ENCODE results near the gene TRAPPC5.

The TRAPPC5 gene

GRCh38 chr19:7736148-7736547 is 55.5 kb downstream of the TRAPPC5 start:
- Histone ChIP-seq H3K9ac (ENCODE audit: low read length) (no peak overlapping the region), H3K4me1 (ENCODE audit: low read length) (no peaks in the 10 kb centered on the region), H3K4me2 (ENCODE audit: low read length) (no peak overlapping the region), H3K79me2 (ENCODE audit: low read length) (no peaks in the 10 kb centered on the region), H3K9me3 (ENCODE audit: insufficient read depth, low read length) (no peaks in the 10 kb centered on the region), H3K27ac (ENCODE audit: low read length) (no peak overlapping the region), H2AFZ (ENCODE audit: low read depth, low read length) (no peak overlapping the region), H3K36me3 (replicated peaks; ENCODE audit: low read depth, low read length) (no peaks in the 10 kb centered on the region), H4K20me1 (ENCODE audit: insufficient read depth, low read length) (peaks cover 4% of the 10 kb centered on the region; the same call in 1 of the 2 replicates), H3K4me3 (ENCODE audit: low read length) (no peak overlapping the region), H3K27me3 (ENCODE audit: low read depth, low read length) (peaks cover 64% of the 10 kb centered on the region)
- no peak for TF ChIP-seq EZH2phosphoT487 (IDR thresholded peaks at IDR 0.05; ENCODE audit: low read depth)
- no peak for TF ChIP-seq CTCF (IDR thresholded peaks at IDR 0.05; ENCODE audit: low read depth, low read length)

- no peaks in the 10 kb centered on the region for H3K79me2 ChIP-seq (ENCODE audit: low read length)
- no peak overlapping the region for H3K27ac ChIP-seq (ENCODE audit: low read length)
- H3K36me3 ChIP-seq (replicated peaks; ENCODE audit: low read depth, low read length) = no peaks in the 10 kb centered on the region
- no peak overlapping the region for H3K4me2 ChIP-seq (ENCODE audit: low read length)
- no peaks in the 10 kb centered on the region for H3K4me1 ChIP-seq (ENCODE audit: low read length)
- H3K27me3 ChIP-seq (ENCODE audit: low read depth, low read length) = peaks cover 71% of the 10 kb centered on the region
- TF ChIP-seq EZH2phosphoT487 (IDR thresholded peaks at IDR 0.05; ENCODE audit: low read depth) = no peak
- no peak for TF ChIP-seq CTCF (IDR thresholded peaks at IDR 0.05; ENCODE audit: low read depth, low read length)
- no peaks in the 10 kb centered on the region for H3K9me3 ChIP-seq (ENCODE audit: insufficient read depth, low read length)
- no peak overlapping the region for H2AFZ ChIP-seq (ENCODE audit: low read depth, low read length)
- H4K20me1 ChIP-seq (ENCODE audit: insufficient read depth, low read length) = peaks cover 4% of the 10 kb centered on the region; the same call in 1 of the 2 replicates
- H3K4me3 ChIP-seq (ENCODE audit: low read length) = no peak overlapping the region
- H3K9ac ChIP-seq (ENCODE audit: low read length) = no peak overlapping the region
These were observed 56.6 kb downstream of the TRAPPC5 start for GRCh38 chr19:7737215-7737614.

Data from OCI-LY3 (cell line).